Vagina (tissue), 2 donors: Measurements from ENCODE around the gene IRAK3.

ENCODE experiments used
- CTCF ChIP-seq, 3 experiments: fragments of 450-650 bp in 2 of 3; fragments of 200-600 bp in 1 of 3; sonication (generic) in 1 of 3; IDR thresholded peaks; one replicate each; pipeline ENCODE4 v1.5.1; 2017 to 2019; ENCODE audit warnings: antibody characterized with exemption in 3 of 3, mild to moderate bottlenecking in 2 of 3, moderate library complexity in 2 of 3
- POLR2A ChIP-seq, 2 donors: fragments of 450-650 bp; IDR thresholded peaks; one replicate each; pipeline ENCODE4 v1.6.1; 2017; ENCODE audit warnings: antibody characterized with exemption in 2 of 2, mild to moderate bottlenecking in 2 of 2, moderate library complexity in 2 of 2
- POLR2AphosphoS5 ChIP-seq, 2 donors: sonication (generic); formaldehyde crosslinking; IDR thresholded peaks; one replicate each; pipeline ENCODE4 v1.9.0; 2017; ENCODE audit warnings: antibody characterized with exemption in 2 of 2, mild to moderate bottlenecking in 2 of 2, low read depth in 1 of 2; ENCODE audit not compliant: insufficient read depth in 1 of 2

- TF ChIP-seq CTCF (IDR thresholded peaks at IDR 0.05), result no peak
- TF ChIP-seq POLR2A (IDR thresholded peaks at IDR 0.05), result no peak
- TF ChIP-seq POLR2AphosphoS5 (IDR thresholded peaks at IDR 0.05; ENCODE audit: insufficient read depth in 1 of 2, low read depth in 1 of 2), result no peak
Measured at GRCh38 chr12:66163289-66163688, 25.7 kb upstream of the IRAK3 start.
